Measurements from ENCODE around the gene TMEM30A. TPM values are rescaled to one million over a fixed set of nuclear protein-coding genes. Genes with fewer than 3 reads are reported as not detected.
A peak's percentile ranks its signal among the peaks of the same experiment; 100 is the strongest.

The TMEM30A gene
- total RNA-seq, 2 donors from 2014 or later = 45.6 to 47.3 TPM

DNA sequence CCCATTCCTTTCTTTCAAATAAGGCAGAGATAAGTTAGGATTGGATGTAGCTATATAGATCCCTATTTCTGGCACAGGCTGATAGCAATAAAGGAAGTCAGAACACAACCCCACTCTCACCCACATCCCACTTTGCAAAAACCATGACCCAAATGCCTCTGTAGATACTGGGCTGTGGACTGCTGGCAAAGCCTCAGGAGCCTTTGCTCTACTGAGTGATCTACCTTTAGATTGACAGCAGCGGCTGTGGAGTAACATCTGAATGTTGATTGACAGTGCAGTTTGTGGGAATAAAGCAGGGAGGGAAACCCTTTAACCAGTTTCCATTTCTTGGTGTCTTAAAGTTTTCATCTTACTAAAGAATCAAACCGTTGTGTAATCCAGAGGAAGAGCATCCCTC lies 6.7 kb upstream of the TMEM30A start:
- Histone ChIP-seq H3K4me1 (peaks cover 0 to 26% of the 10 kb centered on the region in 2 donors), H3K9me3 (no peaks in the 10 kb centered on the region), H3K27me3 (no peaks in the 10 kb centered on the region), H3K27ac (peak overlapping the region; percentile 18 to 35), H3K4me3 (no peak overlapping the region), H3K36me3 (no peaks in the 10 kb centered on the region)
- TF ChIP-seq CTCF (IDR thresholded peaks at IDR 0.05) = no peak
- DNase-seq (ENCODE audit: low spot score) = no peak

GRCh38 chr6:75290136-75290945 lies 5.7 kb upstream of the TMEM30A start:
- no peak for DNase-seq (ENCODE audit: low spot score)
- no peaks in the 10 kb centered on the region for H3K27me3 ChIP-seq
- peak overlapping the region; percentile 33 to 35 for H3K27ac ChIP-seq
- H3K36me3 ChIP-seq = no peaks in the 10 kb centered on the region
- no peaks in the 10 kb centered on the region for H3K9me3 ChIP-seq
- no peak for TF ChIP-seq CTCF (IDR thresholded peaks at IDR 0.05)
- peaks cover 0 to 26% of the 10 kb centered on the region in 2 donors for H3K4me1 ChIP-seq
- no peak overlapping the region for H3K4me3 ChIP-seq

- Histone ChIP-seq H3K4me1 (peaks cover 0 to 30% of the 10 kb centered on the region in 2 donors), H3K36me3 (no peaks in the 10 kb centered on the region), H3K4me3 (no peak overlapping the region), H3K9me3 (no peaks in the 10 kb centered on the region), H3K27ac (no peak overlapping the region), H3K27me3 (no peaks in the 10 kb centered on the region)
- DNase-seq (ENCODE audit: low spot score) = no peak
- no peak for TF ChIP-seq CTCF (IDR thresholded peaks at IDR 0.05)
Observed at GRCh38 chr6:75288023-75288422, 3.4 kb upstream of the TMEM30A start.

DNA sequence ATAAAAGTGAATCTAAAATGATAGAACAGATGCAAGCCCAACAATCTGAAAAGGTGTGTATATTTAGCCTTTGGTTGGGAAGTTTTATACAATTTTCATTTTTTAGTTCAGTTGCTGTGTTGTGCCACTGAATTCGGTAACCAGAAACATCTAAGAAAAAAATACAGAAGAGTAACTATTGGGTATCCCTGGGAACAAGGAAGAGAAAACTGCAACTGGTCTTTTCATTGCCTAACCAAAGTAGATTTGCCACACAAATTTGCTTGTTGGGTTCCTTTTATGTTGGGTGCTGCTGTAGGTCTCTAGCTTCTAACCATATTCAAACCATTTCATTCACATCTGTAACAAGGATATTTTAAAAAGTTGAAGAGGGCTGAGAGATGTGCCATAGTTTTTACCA lies 2.8 kb upstream of the TMEM30A start:
- Histone ChIP-seq H3K9me3 (no peaks in the 10 kb centered on the region), H3K36me3 (no peaks in the 10 kb centered on the region), H3K27ac (no peak overlapping the region), H3K4me1 (peaks cover 0 to 31% of the 10 kb centered on the region in 2 donors), H3K27me3 (no peaks in the 10 kb centered on the region), H3K4me3 (no peak overlapping the region)
- no peak for TF ChIP-seq CTCF (IDR thresholded peaks at IDR 0.05)
- no peak for DNase-seq (ENCODE audit: low spot score)

GRCh38 chr6:75286955-75287354 lies 2.4 kb upstream of the TMEM30A start:
- H3K27me3 ChIP-seq = no peaks in the 10 kb centered on the region
- no peaks in the 10 kb centered on the region for H3K36me3 ChIP-seq
- no peaks in the 10 kb centered on the region for H3K9me3 ChIP-seq
- peaks cover 0 to 32% of the 10 kb centered on the region in 2 donors for H3K4me1 ChIP-seq
- no peak overlapping the region for H3K4me3 ChIP-seq
- no peak for DNase-seq (ENCODE audit: low spot score)
- TF ChIP-seq CTCF (IDR thresholded peaks at IDR 0.05) = no peak
- H3K27ac ChIP-seq = no peak overlapping the region

GRCh38 chr6:75285283-75285639 lies 669 bp upstream of the TMEM30A start:
- no peak for DNase-seq (ENCODE audit: low spot score)
- H3K36me3 ChIP-seq = no peaks in the 10 kb centered on the region
- no peak for TF ChIP-seq CTCF (IDR thresholded peaks at IDR 0.05)
- H3K9me3 ChIP-seq = no peaks in the 10 kb centered on the region
- H3K4me3 ChIP-seq = peak overlapping the region; percentile 84 to 88
- H3K4me1 ChIP-seq = peaks cover 0 to 31% of the 10 kb centered on the region in 2 donors
- peak overlapping the region; percentile 89 for H3K27ac ChIP-seq
- H3K27me3 ChIP-seq = no peaks in the 10 kb centered on the region
